ENCODE measurements around the gene SHMT2.
A peak's percentile ranks its signal among the peaks of the same experiment; 100 is the strongest.

The SHMT2 gene

GRCh38 chr12:57213058-57213715, 16.3 kb upstream of the SHMT2 start:
- FAIRE-seq: peak; percentile 4
- DNase-seq (ENCODE audit: insufficient read length, low spot score): peak; percentile 93

- FAIRE-seq (peak; percentile 49), DNase-seq (ENCODE audit: insufficient read length, low spot score) (no peak)
Observed at GRCh38 chr12:57213763-57214397, 15.6 kb upstream of the SHMT2 start.

- peak; percentile 79 for DNase-seq (ENCODE audit: insufficient read length, low spot score)
- no peak for FAIRE-seq
Observed at GRCh38 chr12:57214398-57214781, 15.1 kb upstream of the SHMT2 start.

- DNase-seq (ENCODE audit: insufficient read length, low spot score) (no peak), FAIRE-seq (no peak)
Observed at GRCh38 chr12:57215065-57215464, 14.4 kb upstream of the SHMT2 start.

GRCh38 chr12:57215668-57216013, 13.9 kb upstream of the SHMT2 start:
- DNase-seq (ENCODE audit: insufficient read length, low spot score) (no peak), FAIRE-seq (no peak)

- DNase-seq (ENCODE audit: insufficient read length, low spot score) (peak; percentile 53), FAIRE-seq (no peak)
Observed at GRCh38 chr12:57216014-57216911, 13.2 kb upstream of the SHMT2 start, which contains the start of gene NXPH4. Gene NXPH4, plus strand, starts transcription at chr12:57216794. Its CDS starts 176 bp downstream, at chr12:57216970.

GRCh38 chr12:57216921-57217879, 12.3 kb upstream of the SHMT2 start:
- DNase-seq (ENCODE audit: insufficient read length, low spot score) (no peak), FAIRE-seq (peak; percentile 33)

- FAIRE-seq: no peak
- no peak for DNase-seq (ENCODE audit: insufficient read length, low spot score)
Observed at GRCh38 chr12:57218030-57218853, 11.3 kb upstream of the SHMT2 start.

- no peak for DNase-seq (ENCODE audit: insufficient read length, low spot score)
Observed at GRCh38 chr12:57219205-57219992, 10.1 kb upstream of the SHMT2 start.

GRCh38 chr12:57219993-57220754, 9.3 kb upstream of the SHMT2 start:
- DNase-seq (ENCODE audit: insufficient read length, low spot score): no peak
- no peak for FAIRE-seq

More at GRCh38 chr12:57219205-57219992, 10.1 kb upstream of the SHMT2 start:
- FAIRE-seq: no peak

GRCh38 chr12:57220770-57221168, 8.7 kb upstream of the SHMT2 start:
- FAIRE-seq (no peak), DNase-seq (ENCODE audit: insufficient read length, low spot score) (no peak)

- no peak for FAIRE-seq
- no peak for DNase-seq (ENCODE audit: insufficient read length, low spot score)
Observed at GRCh38 chr12:57221169-57221917, 8.2 kb upstream of the SHMT2 start.

GRCh38 chr12:57222286-57223190, 7.0 kb upstream of the SHMT2 start:
- DNase-seq (ENCODE audit: insufficient read length, low spot score): no peak
- no peak for FAIRE-seq

GRCh38 chr12:57223191-57224165, 6.0 kb upstream of the SHMT2 start:
- DNase-seq (ENCODE audit: insufficient read length, low spot score) (no peak), FAIRE-seq (peak; percentile 63)
